HL-60 (cell line): ENCODE measurements around the gene SLC15A1.

Experiments
- GABPA ChIP-seq: IDR thresholded peaks from 2 replicates; pipeline ENCODE4 v1.6.1; 2012; ENCODE audit warnings: low read depth
- POLR2AphosphoS5 ChIP-seq: IDR thresholded peaks from 2 replicates; pipeline ENCODE4 v1.6.1; 2012; ENCODE audit warnings: low read depth
- TF ChIP-seq, protein P1 (sequence below): IDR thresholded peaks from one replicate; pipeline ENCODE4 v1.5.1; 2011; ENCODE audit warnings: low read length, control low read depth, inconsistent platforms; ENCODE audit not compliant: insufficient read depth

DNA sequence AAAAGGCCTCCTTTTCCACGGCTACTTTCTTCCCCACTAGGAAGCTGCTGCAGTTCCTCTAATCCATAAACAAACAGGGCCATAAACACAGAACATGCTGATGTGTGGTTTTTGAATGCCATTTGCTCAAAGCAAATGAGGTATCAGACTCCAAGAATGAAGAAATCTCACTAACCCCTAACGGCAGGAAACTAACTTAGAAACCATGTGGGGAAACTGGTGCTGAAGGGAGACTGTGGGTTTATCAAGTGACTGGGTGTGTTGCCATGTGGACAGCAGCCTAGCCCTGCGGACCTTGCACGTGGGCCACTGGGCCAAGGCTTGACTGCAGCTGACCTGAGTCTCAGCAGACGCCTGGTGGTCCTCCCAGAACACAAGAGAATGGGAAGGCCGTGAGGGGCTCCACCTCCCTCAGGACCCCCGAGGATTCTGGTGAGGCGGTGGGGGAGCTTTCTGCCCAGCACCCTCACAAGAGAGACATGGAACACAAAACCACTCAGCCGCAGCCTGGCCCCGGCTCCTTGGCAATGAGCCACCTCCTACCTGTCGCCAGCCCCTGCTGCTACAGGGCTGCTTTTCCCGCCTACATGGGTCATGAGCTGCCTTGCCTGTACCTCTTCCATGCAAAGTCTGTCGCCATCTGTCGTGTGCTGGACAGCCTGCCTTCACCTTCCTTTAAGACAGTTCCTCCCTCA is 10.6 kb downstream of the SLC15A1 start:
- TF ChIP-seq GABPA (no peak), POLR2AphosphoS5 (no peak)
- TF ChIP-seq, protein P1, sequence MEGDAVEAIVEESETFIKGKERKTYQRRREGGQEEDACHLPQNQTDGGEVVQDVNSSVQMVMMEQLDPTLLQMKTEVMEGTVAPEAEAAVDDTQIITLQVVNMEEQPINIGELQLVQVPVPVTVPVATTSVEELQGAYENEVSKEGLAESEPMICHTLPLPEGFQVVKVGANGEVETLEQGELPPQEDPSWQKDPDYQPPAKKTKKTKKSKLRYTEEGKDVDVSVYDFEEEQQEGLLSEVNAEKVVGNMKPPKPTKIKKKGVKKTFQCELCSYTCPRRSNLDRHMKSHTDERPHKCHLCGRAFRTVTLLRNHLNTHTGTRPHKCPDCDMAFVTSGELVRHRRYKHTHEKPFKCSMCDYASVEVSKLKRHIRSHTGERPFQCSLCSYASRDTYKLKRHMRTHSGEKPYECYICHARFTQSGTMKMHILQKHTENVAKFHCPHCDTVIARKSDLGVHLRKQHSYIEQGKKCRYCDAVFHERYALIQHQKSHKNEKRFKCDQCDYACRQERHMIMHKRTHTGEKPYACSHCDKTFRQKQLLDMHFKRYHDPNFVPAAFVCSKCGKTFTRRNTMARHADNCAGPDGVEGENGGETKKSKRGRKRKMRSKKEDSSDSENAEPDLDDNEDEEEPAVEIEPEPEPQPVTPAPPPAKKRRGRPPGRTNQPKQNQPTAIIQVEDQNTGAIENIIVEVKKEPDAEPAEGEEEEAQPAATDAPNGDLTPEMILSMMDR, result no peak
